Caco-2 (cell line): ENCODE results near the gene CPO. TPM values are rescaled to one million over a fixed set of nuclear protein-coding genes. Genes with fewer than 3 reads are reported as not detected.

ENCODE experiments used
- BruUV-seq: library from RNA; stranded (reverse); fragments of 400-500 nt; replicated peaks from 2 replicates; lab custom pipeline; 2021; lab: Mats Ljungman, UMichigan
- CTCF ChIA-PET: fragments of 300-600 bp; sonication (Branson Sonifier 250); formaldehyde crosslinking; loops from one replicate; lab custom pipeline; 2022; ENCODE audit warnings: antibody characterized with exemption; lab: Charles Lee
- POLR2A ChIA-PET: fragments of 300-600 bp; sonication (Branson Sonifier 250); formaldehyde crosslinking; loops from one replicate; lab custom pipeline; 2022; ENCODE audit warnings: antibody characterized with exemption; lab: Charles Lee
- DNase-seq, 2 experiments: peaks; one replicate each; pipeline versions ENCODE4 v3.0.0 to v3.0.0-alpha.2; 2020 to 2022
- H3K27me3 ChIP-seq: replicated peaks from 2 replicates; pipeline ENCODE4 v1.6.0; 2011; ENCODE audit warnings: low read length; ENCODE audit not compliant: control insufficient read depth, insufficient read depth
- H3K36me3 ChIP-seq: 2 replicates; pipeline ENCODE4 v1.5.1; 2011; ENCODE audit warnings: low read length; ENCODE audit not compliant: control insufficient read depth, insufficient read depth
- H3K4me1 ChIP-seq: fragments of 250-450 bp; sonication (Bioruptor Pico); 2 replicates; pipeline ENCODE4 v1.5.1; 2020; ENCODE audit warnings: mild to moderate bottlenecking
- H3K4me3 ChIP-seq: 2 replicates; pipeline ENCODE4 v1.5.1; 2011; ENCODE audit warnings: low read depth, mild to moderate bottlenecking, control low read depth, low read length
- H3K9me3 ChIP-seq: fragments of 250-450 bp; sonication (Bioruptor Pico); 2 replicates; pipeline ENCODE4 v1.5.1; 2020; ENCODE audit warnings: mild to moderate bottlenecking, moderate library complexity
- H3K27ac Mint-ChIP-seq: one replicate; pipeline ENCODE4 v1.8.0; 2022; ENCODE audit warnings: mixed read lengths; ENCODE audit not compliant: unreplicated experiment
- H3K27me3 Mint-ChIP-seq: one replicate; pipeline ENCODE4 v1.8.0; 2022; ENCODE audit warnings: mixed read lengths; ENCODE audit not compliant: insufficient read depth, unreplicated experiment
- H3K36me3 Mint-ChIP-seq: one replicate; pipeline ENCODE4 v1.8.0; 2022; ENCODE audit warnings: mild to moderate bottlenecking, mixed read lengths; ENCODE audit not compliant: insufficient read depth, unreplicated experiment
- H3K4me1 Mint-ChIP-seq: one replicate; pipeline ENCODE4 v1.8.0; 2022; ENCODE audit warnings: low read depth, mixed read lengths; ENCODE audit not compliant: unreplicated experiment
- H3K4me3 Mint-ChIP-seq: one replicate; pipeline ENCODE4 v1.8.0; 2022; ENCODE audit warnings: mild to moderate bottlenecking, moderate library complexity, mixed read lengths; ENCODE audit not compliant: unreplicated experiment
- H3K9me3 Mint-ChIP-seq: one replicate; pipeline ENCODE4 v1.8.0; 2022; ENCODE audit warnings: mixed read lengths; ENCODE audit not compliant: unreplicated experiment
- CTCF ChIP-seq, 2 experiments: fragments of 200-600 bp in 1 of 2; IDR thresholded peaks; 1 replicate in 1 of 2; 2 replicates in 1 of 2; pipeline versions ENCODE4 v1.5.1 to v1.8.0; 2011 to 2022; ENCODE audit warnings: antibody characterized with exemption in 1 of 2, control low read depth in 1 of 2, inconsistent platforms in 1 of 2, low read depth in 1 of 2, low read length in 1 of 2, mild to moderate bottlenecking in 1 of 2, moderate library complexity in 1 of 2; ENCODE audit not compliant: insufficient read depth in 1 of 2, severe bottlenecking in 1 of 2, unreplicated experiment in 1 of 2
- intact Hi-C: fragments of 100-400 bp; cut with micrococcal nuclease; formaldehyde crosslinking; loops from one replicate; pipeline ENCODE4 v1.10.0; 2022; ENCODE audit not compliant: unreplicated experiment
- total RNA-seq: library from RNA; stranded (reverse); gene quantifications from 2 replicates; pipeline ENCODE4 v1.2.3, GENCODE V29; 2022

Gene CPO
- total RNA-seq, 1 experiment from 2014 or later: not detected

GRCh38 chr2:206915121-206915520 lies 24.2 kb upstream of the CPO start:
- no TSS peak for BruUV-seq

GRCh38 chr2:206918263-206918662 lies 21.1 kb upstream of the CPO start:
- Histone ChIP-seq H3K4me1 (no peaks in the 10 kb centered on the region), H3K36me3 (no peaks in the 10 kb centered on the region), H3K9me3 (no peaks in the 10 kb centered on the region), H3K4me3 (no peak overlapping the region), H3K27me3 (no peaks in the 10 kb centered on the region)
- Mint-ChIP-seq H3K27me3 (peaks cover 13% of the 10 kb centered on the region), H3K27ac (no peak overlapping the region), H3K9me3 (peaks cover 8% of the 10 kb centered on the region), H3K4me3 (no peak overlapping the region), H3K4me1 (no peaks in the 10 kb centered on the region), H3K36me3 (no peaks in the 10 kb centered on the region)
- no TSS peak for BruUV-seq
- POLR2A ChIA-PET: no interaction called here
- TF ChIP-seq CTCF (IDR thresholded peaks at IDR 0.05; ENCODE audit: insufficient read depth in 1 of 2, low read depth in 1 of 2, low read length in 1 of 2, severe bottlenecking in 1 of 2, unreplicated experiment in 1 of 2): no peak
- intact Hi-C loops: no loop called here
- CTCF ChIA-PET: no interaction called here
- no peak for DNase-seq

More at GRCh38 chr2:206915121-206915520, 24.2 kb upstream of the CPO start:
- Mint-ChIP-seq H3K36me3 (no peaks in the 10 kb centered on the region), H3K27ac (no peak overlapping the region), H3K27me3 (peaks cover 5% of the 10 kb centered on the region), H3K4me3 (no peak overlapping the region), H3K4me1 (no peaks in the 10 kb centered on the region), H3K9me3 (peaks cover 8% of the 10 kb centered on the region)
- TF ChIP-seq CTCF (IDR thresholded peaks at IDR 0.05; ENCODE audit: insufficient read depth in 1 of 2, low read depth in 1 of 2, low read length in 1 of 2, severe bottlenecking in 1 of 2, unreplicated experiment in 1 of 2): no peak
- DNase-seq: peak; percentile 44 to 64
- H3K36me3 ChIP-seq: no peaks in the 10 kb centered on the region
- intact Hi-C loops: no loop called here
- no peaks in the 10 kb centered on the region for H3K9me3 ChIP-seq
- H3K27me3 ChIP-seq: no peaks in the 10 kb centered on the region
- CTCF ChIA-PET: interaction anchor here (0.6 kb wide), 1 partner anchor 739 kb away, joined by 4 read pairs; no protein-coding TSS in a partner anchor
- POLR2A ChIA-PET: no interaction called here
- H3K4me1 ChIP-seq: no peaks in the 10 kb centered on the region
- no peak overlapping the region for H3K4me3 ChIP-seq

- Mint-ChIP-seq H3K4me1 (no peaks in the 10 kb centered on the region), H3K9me3 (no peaks in the 10 kb centered on the region), H3K27me3 (peaks cover 17% of the 10 kb centered on the region), H3K36me3 (no peaks in the 10 kb centered on the region), H3K4me3 (no peak overlapping the region), H3K27ac (no peak overlapping the region)
- Histone ChIP-seq H3K27me3 (no peaks in the 10 kb centered on the region; the same call in 1 of the 2 replicates), H3K9me3 (no peaks in the 10 kb centered on the region), H3K4me3 (no peak overlapping the region), H3K4me1 (no peaks in the 10 kb centered on the region), H3K36me3 (no peaks in the 10 kb centered on the region)
- DNase-seq: no peak
- ChIA-PET CTCF (no interaction called here), POLR2A (no interaction called here)
- intact Hi-C loops: no loop called here
- no peak for TF ChIP-seq CTCF (IDR thresholded peaks at IDR 0.05; ENCODE audit: insufficient read depth in 1 of 2, low read depth in 1 of 2, low read length in 1 of 2, severe bottlenecking in 1 of 2, unreplicated experiment in 1 of 2)
- BruUV-seq: no TSS peak
Observed at GRCh38 chr2:206920310-206920709, 19.0 kb upstream of the CPO start.
